Ovary (tissue), 3 donors: Measurements from ENCODE around the gene USP32.

Experiments
- POLR2A ChIP-seq: fragments of 450-650 bp; IDR thresholded peaks from one replicate; pipeline ENCODE4 v1.6.1; 2017; ENCODE audit warnings: antibody characterized with exemption, mild to moderate bottlenecking, moderate library complexity
- TF ChIP-seq, protein P1 (sequence below), 3 donors: fragments of 450-650 bp in 2 of 3; fragments of 200-600 bp in 1 of 3; IDR thresholded peaks; one replicate each; pipeline versions ENCODE4 v1.5.1 to v1.8.0; 2016 to 2022; ENCODE audit warnings: antibody characterized with exemption in 3 of 3, mild to moderate bottlenecking in 1 of 3
- donor health status: DM: no; HTN: no; CAD: no.

DNA sequence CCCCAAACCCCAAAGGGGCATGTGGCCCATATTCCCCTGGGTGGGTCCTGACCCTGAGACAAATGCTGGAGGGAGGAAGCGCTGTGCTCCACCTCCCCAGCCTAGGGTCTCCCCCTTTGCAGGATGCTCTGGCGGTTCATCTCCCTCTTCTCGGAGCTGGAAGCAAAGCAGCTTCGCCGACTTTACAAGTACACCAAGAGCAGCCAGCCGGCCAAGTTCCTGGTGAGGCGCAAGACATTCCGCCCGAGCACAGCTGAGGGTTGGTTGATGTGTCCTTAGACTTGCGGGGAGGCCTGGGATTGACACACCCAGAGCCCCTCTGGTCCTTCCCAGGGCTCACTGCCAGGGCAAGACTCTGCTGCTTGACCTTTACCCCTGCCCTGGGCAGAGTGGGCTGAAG lies 34.7 kb upstream of the USP32 start:
- TF ChIP-seq, protein P1, sequence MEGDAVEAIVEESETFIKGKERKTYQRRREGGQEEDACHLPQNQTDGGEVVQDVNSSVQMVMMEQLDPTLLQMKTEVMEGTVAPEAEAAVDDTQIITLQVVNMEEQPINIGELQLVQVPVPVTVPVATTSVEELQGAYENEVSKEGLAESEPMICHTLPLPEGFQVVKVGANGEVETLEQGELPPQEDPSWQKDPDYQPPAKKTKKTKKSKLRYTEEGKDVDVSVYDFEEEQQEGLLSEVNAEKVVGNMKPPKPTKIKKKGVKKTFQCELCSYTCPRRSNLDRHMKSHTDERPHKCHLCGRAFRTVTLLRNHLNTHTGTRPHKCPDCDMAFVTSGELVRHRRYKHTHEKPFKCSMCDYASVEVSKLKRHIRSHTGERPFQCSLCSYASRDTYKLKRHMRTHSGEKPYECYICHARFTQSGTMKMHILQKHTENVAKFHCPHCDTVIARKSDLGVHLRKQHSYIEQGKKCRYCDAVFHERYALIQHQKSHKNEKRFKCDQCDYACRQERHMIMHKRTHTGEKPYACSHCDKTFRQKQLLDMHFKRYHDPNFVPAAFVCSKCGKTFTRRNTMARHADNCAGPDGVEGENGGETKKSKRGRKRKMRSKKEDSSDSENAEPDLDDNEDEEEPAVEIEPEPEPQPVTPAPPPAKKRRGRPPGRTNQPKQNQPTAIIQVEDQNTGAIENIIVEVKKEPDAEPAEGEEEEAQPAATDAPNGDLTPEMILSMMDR (IDR thresholded peaks at IDR 0.05), result no peak
- no peak for TF ChIP-seq POLR2A
